ENCODE results near the gene BNC1.

DNA sequence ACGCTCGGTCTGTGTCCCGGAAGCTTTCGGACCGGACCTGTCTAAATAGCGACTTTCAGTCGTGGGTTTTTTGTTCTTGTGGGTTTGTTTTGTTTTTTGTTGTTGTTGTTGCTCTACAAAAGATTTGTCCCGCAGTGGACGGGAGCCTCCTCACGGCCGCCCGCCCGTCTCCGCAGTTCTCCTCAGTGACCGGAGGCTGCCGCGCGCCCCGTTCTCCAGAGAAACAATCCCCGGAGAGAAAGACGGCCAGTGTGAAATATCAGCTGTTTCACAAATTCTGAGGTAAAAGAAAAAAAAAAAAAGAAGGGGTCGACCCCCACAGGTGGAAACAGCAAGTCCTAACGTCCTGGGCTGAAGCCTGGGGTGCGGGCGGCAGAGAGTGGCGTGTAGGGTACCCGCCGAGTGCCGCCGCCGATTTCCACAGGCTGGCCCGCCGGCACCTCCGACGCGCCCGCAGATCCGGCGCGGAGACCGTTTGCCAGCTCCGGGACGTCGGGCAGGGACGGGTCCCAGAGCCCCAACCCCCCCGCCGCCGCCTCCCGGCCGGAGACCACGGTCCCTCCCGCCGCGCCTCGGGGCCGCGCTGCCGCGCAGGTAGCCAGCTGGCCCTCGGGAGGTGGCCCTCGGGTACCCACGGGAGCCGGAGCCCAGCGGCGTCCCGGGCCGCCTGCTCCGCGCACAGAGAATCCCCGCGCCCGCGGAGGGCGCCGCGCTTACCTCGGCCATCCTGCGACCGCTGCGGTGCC, 478 bp downstream of the BNC1 start:
- TF ChIP-seq, protein P1, sequence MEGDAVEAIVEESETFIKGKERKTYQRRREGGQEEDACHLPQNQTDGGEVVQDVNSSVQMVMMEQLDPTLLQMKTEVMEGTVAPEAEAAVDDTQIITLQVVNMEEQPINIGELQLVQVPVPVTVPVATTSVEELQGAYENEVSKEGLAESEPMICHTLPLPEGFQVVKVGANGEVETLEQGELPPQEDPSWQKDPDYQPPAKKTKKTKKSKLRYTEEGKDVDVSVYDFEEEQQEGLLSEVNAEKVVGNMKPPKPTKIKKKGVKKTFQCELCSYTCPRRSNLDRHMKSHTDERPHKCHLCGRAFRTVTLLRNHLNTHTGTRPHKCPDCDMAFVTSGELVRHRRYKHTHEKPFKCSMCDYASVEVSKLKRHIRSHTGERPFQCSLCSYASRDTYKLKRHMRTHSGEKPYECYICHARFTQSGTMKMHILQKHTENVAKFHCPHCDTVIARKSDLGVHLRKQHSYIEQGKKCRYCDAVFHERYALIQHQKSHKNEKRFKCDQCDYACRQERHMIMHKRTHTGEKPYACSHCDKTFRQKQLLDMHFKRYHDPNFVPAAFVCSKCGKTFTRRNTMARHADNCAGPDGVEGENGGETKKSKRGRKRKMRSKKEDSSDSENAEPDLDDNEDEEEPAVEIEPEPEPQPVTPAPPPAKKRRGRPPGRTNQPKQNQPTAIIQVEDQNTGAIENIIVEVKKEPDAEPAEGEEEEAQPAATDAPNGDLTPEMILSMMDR (IDR thresholded peaks at IDR 0.05) = no peak
- no peak for TF ChIP-seq EZH2 (IDR thresholded peaks at IDR 0.05; ENCODE audit: borderline replicate concordance, insufficient read depth, low read depth, low read length, poor library complexity, severe bottlenecking)
